GM13976 (cell line): ENCODE measurements around the gene ZWILCH.

Experiments used
- DNase-seq: peaks from one replicate; pipeline ENCODE4 v3.0.0; 2012; ENCODE audit warnings: low spot score
- in situ Hi-C: fragments of 300-500 bp; cut with MboI; formaldehyde crosslinking; loops from one replicate; pipeline ENCODE4 v1.12.0; 2022; ENCODE audit warnings: low sequenced_read_pairs, mixed read lengths, inconsistent platforms; ENCODE audit not compliant: unreplicated experiment
- TF ChIP-seq, protein P1 (sequence below): IDR thresholded peaks from 2 replicates; pipeline ENCODE4 v1.5.1; 2012; ENCODE audit warnings: borderline replicate concordance, mild to moderate bottlenecking; ENCODE audit not compliant: insufficient read depth; ENCODE audit errors: extremely low read depth, missing control alignments, control extremely low read depth

The ZWILCH gene

GRCh38 chr15:66542896-66543295 lies 37.8 kb downstream of the ZWILCH start:
- TF ChIP-seq, protein P1, sequence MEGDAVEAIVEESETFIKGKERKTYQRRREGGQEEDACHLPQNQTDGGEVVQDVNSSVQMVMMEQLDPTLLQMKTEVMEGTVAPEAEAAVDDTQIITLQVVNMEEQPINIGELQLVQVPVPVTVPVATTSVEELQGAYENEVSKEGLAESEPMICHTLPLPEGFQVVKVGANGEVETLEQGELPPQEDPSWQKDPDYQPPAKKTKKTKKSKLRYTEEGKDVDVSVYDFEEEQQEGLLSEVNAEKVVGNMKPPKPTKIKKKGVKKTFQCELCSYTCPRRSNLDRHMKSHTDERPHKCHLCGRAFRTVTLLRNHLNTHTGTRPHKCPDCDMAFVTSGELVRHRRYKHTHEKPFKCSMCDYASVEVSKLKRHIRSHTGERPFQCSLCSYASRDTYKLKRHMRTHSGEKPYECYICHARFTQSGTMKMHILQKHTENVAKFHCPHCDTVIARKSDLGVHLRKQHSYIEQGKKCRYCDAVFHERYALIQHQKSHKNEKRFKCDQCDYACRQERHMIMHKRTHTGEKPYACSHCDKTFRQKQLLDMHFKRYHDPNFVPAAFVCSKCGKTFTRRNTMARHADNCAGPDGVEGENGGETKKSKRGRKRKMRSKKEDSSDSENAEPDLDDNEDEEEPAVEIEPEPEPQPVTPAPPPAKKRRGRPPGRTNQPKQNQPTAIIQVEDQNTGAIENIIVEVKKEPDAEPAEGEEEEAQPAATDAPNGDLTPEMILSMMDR: no peak
- no peak for DNase-seq
- in situ Hi-C loops: no loop called here

DNA sequence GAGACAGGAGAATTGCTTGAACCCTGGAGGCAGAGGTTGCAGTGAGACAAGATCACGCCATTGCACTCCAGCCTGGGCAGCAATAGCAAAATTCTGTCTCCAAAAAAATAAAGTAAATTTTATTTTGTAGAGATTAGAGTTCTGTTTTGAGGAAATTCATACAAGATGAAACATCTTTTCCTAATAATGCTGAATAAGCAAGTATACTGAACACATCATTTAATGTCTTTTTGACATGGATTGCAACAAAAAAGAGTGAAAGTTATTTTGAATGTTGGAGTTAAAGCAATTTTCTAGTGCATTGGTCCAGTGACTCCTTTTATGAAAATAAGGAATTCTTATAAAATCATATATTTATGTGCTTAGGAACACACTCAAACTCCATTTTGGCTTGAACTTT lies 40.1 kb downstream of the ZWILCH start:
- DNase-seq: no peak
- TF ChIP-seq, protein P1: no peak

GRCh38 chr15:66555685-66556084 lies 50.6 kb downstream of the ZWILCH start:
- DNase-seq: no peak
- TF ChIP-seq, protein P1: no peak
- in situ Hi-C loops: no loop called here

More for the DNA sequence above, 40.1 kb downstream of the ZWILCH start:
- in situ Hi-C loops: no loop called here

DNA sequence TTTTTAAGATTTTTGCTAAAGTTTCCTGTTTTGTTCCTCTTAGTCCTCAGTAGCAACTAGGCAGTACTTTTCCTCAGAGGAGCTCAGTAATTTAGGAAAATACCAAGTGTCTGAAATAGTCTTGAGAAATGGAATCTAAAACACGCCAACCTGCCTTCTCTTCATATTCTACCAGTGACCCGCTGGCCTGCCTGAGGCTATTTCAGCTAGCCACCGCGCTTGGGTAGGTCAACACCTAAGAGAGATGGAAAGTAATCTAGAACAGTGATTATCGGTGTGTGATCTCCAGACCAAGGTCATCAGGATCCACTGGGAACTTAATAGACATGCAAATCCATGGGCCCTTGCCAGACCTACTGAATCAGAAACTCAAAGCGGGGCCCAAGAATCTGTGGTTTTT lies 53.1 kb downstream of the ZWILCH start:
- DNase-seq: no peak
- in situ Hi-C loops: no loop called here
- TF ChIP-seq, protein P1: no peak

DNA sequence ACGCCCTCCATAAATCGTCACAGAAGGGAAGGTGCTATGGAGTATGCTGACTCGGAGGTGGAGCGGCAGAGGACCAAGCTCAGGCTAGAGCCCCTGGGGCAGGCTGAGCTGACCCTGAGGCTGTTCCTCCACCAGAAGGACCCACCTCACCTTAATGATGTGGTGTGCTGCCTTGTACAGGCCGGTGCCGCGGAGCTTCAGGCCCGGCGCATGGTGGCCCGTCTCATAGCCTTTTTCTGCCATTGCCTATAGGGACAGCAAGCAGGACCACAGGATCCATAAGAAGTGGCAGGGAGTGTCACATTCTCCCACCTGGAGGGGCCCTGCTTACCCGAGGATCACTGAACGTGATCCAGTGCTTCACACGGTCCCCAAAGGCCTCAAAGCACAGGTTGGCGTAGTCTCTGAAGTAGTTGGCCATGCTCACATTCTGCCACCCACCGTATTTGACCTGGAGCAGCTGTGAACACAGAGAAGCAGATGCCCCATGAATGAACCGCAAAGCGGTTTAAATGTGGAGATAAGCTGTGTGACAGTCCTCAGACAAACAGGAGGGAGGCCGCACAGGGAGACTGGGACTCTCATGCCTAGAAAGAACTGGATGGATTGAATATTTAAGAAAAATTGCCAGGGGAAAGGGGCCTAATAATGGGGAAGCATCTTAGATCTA lies 55.9 kb downstream of the ZWILCH start:
- TF ChIP-seq, protein P1: no peak
- in situ Hi-C loops: no loop called here
- no peak for DNase-seq

- no peak for DNase-seq
- in situ Hi-C loops: no loop called here
- TF ChIP-seq, protein P1: no peak
Observed at GRCh38 chr15:66563126-66563525, 58.0 kb downstream of the ZWILCH start.
